Stimulated activated CD8-positive, alpha-beta memory T cell treated with anti-CD3 and anti-CD28 coated beads, Interleukin-12 subunit alpha, Interleukin-12 subunit beta, amount 100 ng/mL, for 24 hours (primary cell): ENCODE results near the gene TBC1D21.

Source experiments
- DNase-seq: peaks from one replicate; pipeline ENCODE4 v3.0.0-alpha.2; 2020; ENCODE audit errors: extremely low read depth

Gene TBC1D21

GRCh38 chr15:73858062-73858461, 15.3 kb upstream of the TBC1D21 start:
- no peak for DNase-seq

- no peak for DNase-seq
Observed at GRCh38 chr15:73862276-73862675, 11.1 kb upstream of the TBC1D21 start.

- no peak for DNase-seq
Observed at GRCh38 chr15:73865379-73865778, 8.0 kb upstream of the TBC1D21 start.

- DNase-seq: no peak
Observed at GRCh38 chr15:73865904-73866303, 7.5 kb upstream of the TBC1D21 start.

- no peak for DNase-seq
Observed at GRCh38 chr15:73866481-73866880, 6.9 kb upstream of the TBC1D21 start.

GRCh38 chr15:73866881-73867410, 6.4 kb upstream of the TBC1D21 start:
- no peak for DNase-seq

GRCh38 chr15:73867426-73867825, 5.9 kb upstream of the TBC1D21 start:
- no peak for DNase-seq

- DNase-seq: no peak
Observed at GRCh38 chr15:73867956-73868355, 5.4 kb upstream of the TBC1D21 start.

- no peak for DNase-seq
Observed at GRCh38 chr15:73869216-73869995, 4.0 kb upstream of the TBC1D21 start.

GRCh38 chr15:73870700-73871408, 2.5 kb upstream of the TBC1D21 start:
- DNase-seq: no peak

GRCh38 chr15:73872346-73872745, 1.0 kb upstream of the TBC1D21 start:
- DNase-seq: no peak

- no peak for DNase-seq
Observed at GRCh38 chr15:73873889-73874511, 636 bp downstream of the TBC1D21 start.

- no peak for DNase-seq
Observed at GRCh38 chr15:73879426-73879825, 6.1 kb downstream of the TBC1D21 start.

- DNase-seq: no peak
Observed at GRCh38 chr15:73881579-73882320, 8.4 kb downstream of the TBC1D21 start.

- DNase-seq: no peak
Observed at GRCh38 chr15:73882761-73883419, 9.5 kb downstream of the TBC1D21 start.

GRCh38 chr15:73884159-73884558, 10.8 kb downstream of the TBC1D21 start:
- DNase-seq: no peak

- DNase-seq: no peak
Observed at GRCh38 chr15:73885954-73886700, 12.8 kb downstream of the TBC1D21 start.

- no peak for DNase-seq
Observed at GRCh38 chr15:73886717-73887345, 13.5 kb downstream of the TBC1D21 start.

- no peak for DNase-seq
Observed at GRCh38 chr15:73887481-73887880, 14.1 kb downstream of the TBC1D21 start.
